B cell (primary cell): ENCODE data around the gene ZBTB12. TPM values are rescaled to one million over a fixed set of nuclear protein-coding genes. Genes with fewer than 3 reads are reported as not detected.

Experiments
- ATAC-seq: fragments of 200-7000 bp; cut with Tn5 transposase; one replicate; pipeline ENCODE4 v1.10.0; 2021; ENCODE audit warnings: low read depth, mild to moderate bottlenecking, moderate number of reproducible peaks, moderate library complexity
- CTCF ChIA-PET: fragments of 350-600 bp; sonication (Branson Sonifier 250); formaldehyde crosslinking; loops from one replicate; lab custom pipeline; 2021; ENCODE audit warnings: antibody characterized with exemption, inconsistent platforms; lab: Charles Lee
- POLR2A ChIA-PET: fragments of 350-600 bp; sonication (Branson Sonifier 250); formaldehyde crosslinking; loops from one replicate; lab custom pipeline; 2021; ENCODE audit warnings: antibody characterized with exemption; lab: Charles Lee
- DNase-seq: peaks from one replicate; pipeline ENCODE4 v3.0.0; 2013
- H2AFZ ChIP-seq: 2 replicates; pipeline ENCODE4 v1.6.1; 2012; ENCODE audit warnings: mild to moderate bottlenecking, low read depth, low read length; ENCODE audit not compliant: insufficient read depth, poor library complexity, severe bottlenecking
- H3K27ac ChIP-seq, 2 donors: 1 replicate in 1 of 2; 2 replicates in 1 of 2; pipeline ENCODE4 v1.5.1; 2012 to 2013; ENCODE audit warnings: low read length in 2 of 2, mild to moderate bottlenecking in 2 of 2, moderate library complexity in 1 of 2
- H3K27me3 ChIP-seq, 4 experiments: fragments of 200-600 bp in 1 of 4; sonication (generic) in 1 of 4; replicated peaks in 1 of 4; 1 replicate in 2 of 4; 2 replicates in 2 of 4; pipeline versions ENCODE4 v1.6.1 to v1.7.0; 2013 to 2016; ENCODE audit warnings: low read length in 3 of 4, mild to moderate bottlenecking in 2 of 4, mixed read lengths in 1 of 4, moderate library complexity in 1 of 4; ENCODE audit not compliant: insufficient read depth in 4 of 4, control insufficient read depth in 3 of 4; ENCODE audit errors: control extremely low read depth in 1 of 4
- H3K36me3 ChIP-seq, 2 experiments: replicated peaks in 1 of 2; 1 replicate in 1 of 2; 2 replicates in 1 of 2; pipeline versions ENCODE4 v1.6.1 to v1.7.1; 2013; ENCODE audit warnings: low read length in 1 of 2; ENCODE audit not compliant: insufficient read depth in 2 of 2, control insufficient read depth in 1 of 2; ENCODE audit errors: control extremely low read depth in 1 of 2, extremely low read depth in 1 of 2
- H3K4me1 ChIP-seq, 2 donors: fragments of 200-600 bp in 1 of 2; sonication (generic) in 1 of 2; 1 replicate in 1 of 2; 2 replicates in 1 of 2; pipeline versions ENCODE4 v1.5.1 to v1.6.1; 2013 to 2017; ENCODE audit warnings: low read length in 2 of 2; ENCODE audit not compliant: control insufficient read depth in 2 of 2, insufficient read depth in 2 of 2
- H3K4me2 ChIP-seq: replicated peaks from 2 replicates; pipeline ENCODE3; 2012; ENCODE audit warnings: mild to moderate bottlenecking, low read depth, low read length; ENCODE audit not compliant: poor library complexity, severe bottlenecking
- H3K4me3 ChIP-seq, 5 experiments: fragments of 200-600 bp in 1 of 5; sonication (generic) in 1 of 5; 1 replicate in 3 of 5; 2 replicates in 2 of 5; pipeline versions ENCODE4 v1.5.1 to v1.7.0; 2011 to 2016; ENCODE audit warnings: low read length in 4 of 5, mild to moderate bottlenecking in 4 of 5, low read depth in 2 of 5, control low read depth in 1 of 5, moderate library complexity in 1 of 5; ENCODE audit not compliant: insufficient read depth in 1 of 5; ENCODE audit errors: control extremely low read depth in 1 of 5, extremely low read depth in 1 of 5
- H3K79me2 ChIP-seq: fragments of 200-600 bp; sonication (generic); one replicate; pipeline ENCODE4 v1.6.0; 2016; ENCODE audit warnings: low read length; ENCODE audit not compliant: control insufficient read depth, insufficient read depth
- H3K9ac ChIP-seq: fragments of 200-600 bp; sonication (generic); 2 replicates; pipeline ENCODE4 v1.6.1; 2017; ENCODE audit warnings: mild to moderate bottlenecking, low read length, moderate library complexity
- H3K9me3 ChIP-seq, 3 donors: one replicate each; pipeline versions ENCODE4 v1.6.1 to v1.7.1; 2013; ENCODE audit warnings: low read length in 2 of 3; ENCODE audit not compliant: control insufficient read depth in 2 of 3, insufficient read depth in 1 of 3; ENCODE audit errors: control extremely low read depth in 1 of 3
- H4K20me1 ChIP-seq: 2 replicates; pipeline ENCODE4 v1.6.0; 2012; ENCODE audit warnings: mild to moderate bottlenecking, low read length; ENCODE audit not compliant: insufficient read depth, control insufficient read depth, poor library complexity, severe bottlenecking
- H3K27ac Mint-ChIP-seq: one replicate; pipeline ENCODE4 v1.8.0; 2021; ENCODE audit warnings: mixed read lengths
- H3K27me3 Mint-ChIP-seq: one replicate; pipeline ENCODE4 v1.8.0; 2021; ENCODE audit warnings: mixed read lengths
- H3K4me1 Mint-ChIP-seq: one replicate; pipeline ENCODE4 v1.8.0; 2021; ENCODE audit warnings: mixed read lengths
- H3K4me3 Mint-ChIP-seq: one replicate; pipeline ENCODE4 v1.8.0; 2021; ENCODE audit warnings: mixed read lengths
- H3K9me3 Mint-ChIP-seq: one replicate; pipeline ENCODE4 v1.8.0; 2022; ENCODE audit warnings: mixed read lengths; ENCODE audit not compliant: insufficient read depth
- EZH2 ChIP-seq: IDR thresholded peaks from 2 replicates; pipeline ENCODE4 v1.6.1; 2012; ENCODE audit warnings: borderline replicate concordance, low read depth, mild to moderate bottlenecking, moderate library complexity, low read length; ENCODE audit not compliant: insufficient read depth, poor library complexity, severe bottlenecking
- WGBS: methylation state at CpG from one replicate; pipeline ENCODE4 v1.1.5; 2013; ENCODE audit warnings: missing lambda C conversion rate; ENCODE audit not compliant: insufficient coverage; 5-methylcytosine and 5-hydroxymethylcytosine counted together
- intact Hi-C: fragments of 100-400 bp; cut with micrococcal nuclease; formaldehyde crosslinking; loops from one replicate; pipeline ENCODE4 v1.10.0; 2022
- polyA plus RNA-seq: library from polyadenylated mRNA; depleted of rRNA; stranded (reverse); fragments of >200 nt; gene quantifications from 2 replicates; pipeline ENCODE4 v1.2.3, GENCODE V29; 2012
- total RNA-seq, 2 donors: library from RNA; stranded (reverse); fragments of 120-200 nt in 1 of 2; gene quantifications; 1 replicate in 1 of 2; 2 replicates in 1 of 2; pipeline versions ENCODE4 v1.2.3 to v1.2.4, GENCODE V29; 2013 to 2022
- TF ChIP-seq, protein P1 (sequence below): fragments of 200-600 bp; IDR thresholded peaks from one replicate; pipeline ENCODE4 v1.8.0; 2022; ENCODE audit warnings: antibody characterized with exemption, mild to moderate bottlenecking

ZBTB12 gene
- total and polyA plus RNA-seq, 2 donors (not counting 1 experiment from before 2014, with no cell fraction given): 1.4 to 8.9 TPM

DNA sequence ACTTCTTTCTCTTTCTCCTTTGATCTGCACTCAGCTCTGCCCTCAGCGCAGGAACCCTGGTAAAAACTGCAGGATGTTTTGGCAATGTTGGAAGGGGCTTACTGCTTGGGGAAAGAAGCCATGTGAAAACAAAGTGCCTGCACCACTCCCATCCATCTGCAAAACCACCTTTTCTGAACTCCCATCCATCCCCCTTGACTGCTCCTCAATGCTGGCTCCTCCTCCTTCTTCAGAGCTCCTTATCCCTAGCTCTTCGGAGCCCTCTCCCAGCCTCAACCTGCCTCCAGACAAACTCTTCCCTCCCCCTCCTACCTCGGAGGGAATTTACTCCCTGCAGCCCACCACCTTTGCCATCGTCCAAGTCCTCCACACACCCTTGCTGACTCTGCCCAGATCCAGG lies 4.2 kb upstream of the ZBTB12 start:
- H3K4me1 Mint-ChIP-seq: peaks cover 12% of the 10 kb centered on the region
- H2AFZ ChIP-seq: no peak overlapping the region
- no peaks in the 10 kb centered on the region for H4K20me1 ChIP-seq
- H3K9ac ChIP-seq: no peak overlapping the region
- no peak overlapping the region for H3K4me3 Mint-ChIP-seq
- intact Hi-C loops: no loop called here
- no peaks in the 10 kb centered on the region for H3K9me3 Mint-ChIP-seq
- H3K27ac Mint-ChIP-seq: no peak overlapping the region
- no peaks in the 10 kb centered on the region for H3K27me3 ChIP-seq
- DNase-seq (no peak), ATAC-seq (no peak)
- H3K9me3 ChIP-seq: no peaks in the 10 kb centered on the region
- 72% methylated on average over 3 of the region's 4 CpGs for WGBS
- H3K79me2 ChIP-seq: no peaks in the 10 kb centered on the region
- peaks cover 8% of the 10 kb centered on the region for H3K27me3 Mint-ChIP-seq
- no peaks in the 10 kb centered on the region for H3K36me3 ChIP-seq
- no peak overlapping the region for H3K4me2 ChIP-seq
- no peak overlapping the region for H3K27ac ChIP-seq
- ChIA-PET POLR2A (no interaction called here), CTCF (interaction anchor here (1.2 kb wide), 1 partner anchor 47 kb away, joined by 3 read pairs; no protein-coding TSS in a partner anchor)
- H3K4me3 ChIP-seq: no peak overlapping the region
- TF ChIP-seq, protein P1, sequence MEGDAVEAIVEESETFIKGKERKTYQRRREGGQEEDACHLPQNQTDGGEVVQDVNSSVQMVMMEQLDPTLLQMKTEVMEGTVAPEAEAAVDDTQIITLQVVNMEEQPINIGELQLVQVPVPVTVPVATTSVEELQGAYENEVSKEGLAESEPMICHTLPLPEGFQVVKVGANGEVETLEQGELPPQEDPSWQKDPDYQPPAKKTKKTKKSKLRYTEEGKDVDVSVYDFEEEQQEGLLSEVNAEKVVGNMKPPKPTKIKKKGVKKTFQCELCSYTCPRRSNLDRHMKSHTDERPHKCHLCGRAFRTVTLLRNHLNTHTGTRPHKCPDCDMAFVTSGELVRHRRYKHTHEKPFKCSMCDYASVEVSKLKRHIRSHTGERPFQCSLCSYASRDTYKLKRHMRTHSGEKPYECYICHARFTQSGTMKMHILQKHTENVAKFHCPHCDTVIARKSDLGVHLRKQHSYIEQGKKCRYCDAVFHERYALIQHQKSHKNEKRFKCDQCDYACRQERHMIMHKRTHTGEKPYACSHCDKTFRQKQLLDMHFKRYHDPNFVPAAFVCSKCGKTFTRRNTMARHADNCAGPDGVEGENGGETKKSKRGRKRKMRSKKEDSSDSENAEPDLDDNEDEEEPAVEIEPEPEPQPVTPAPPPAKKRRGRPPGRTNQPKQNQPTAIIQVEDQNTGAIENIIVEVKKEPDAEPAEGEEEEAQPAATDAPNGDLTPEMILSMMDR: no peak
- no peak for TF ChIP-seq EZH2
- peaks cover 7 to 11% of the 10 kb centered on the region in 2 donors for H3K4me1 ChIP-seq

DNA sequence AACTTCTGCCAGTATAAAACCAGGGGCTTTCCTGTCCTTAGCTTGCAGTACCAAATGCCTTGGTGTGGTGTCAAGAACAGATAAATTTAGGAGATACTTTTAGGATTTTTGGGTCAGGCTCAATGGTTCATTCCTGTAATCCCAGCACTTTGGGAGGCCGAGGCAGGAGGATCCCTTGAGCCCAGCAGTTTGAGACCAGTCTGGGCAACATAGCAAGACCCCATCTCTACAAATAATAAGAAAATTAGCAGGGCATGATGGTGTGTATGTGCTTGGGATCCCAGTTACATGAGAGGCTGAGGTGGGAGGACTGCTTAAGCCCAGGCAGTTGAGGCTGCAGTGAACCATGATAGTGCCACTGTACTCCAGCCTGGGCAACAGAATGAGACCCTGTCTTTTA lies 3.2 kb upstream of the ZBTB12 start:
- Histone ChIP-seq H2AFZ (no peak overlapping the region), H3K4me3 (no peak overlapping the region), H3K9ac (no peak overlapping the region), H3K79me2 (no peaks in the 10 kb centered on the region), H3K9me3 (no peaks in the 10 kb centered on the region), H3K4me1 (peaks cover 7 to 11% of the 10 kb centered on the region in 2 donors), H3K4me2 (no peak overlapping the region), H3K36me3 (no peaks in the 10 kb centered on the region), H4K20me1 (no peaks in the 10 kb centered on the region), H3K27ac (no peak overlapping the region), H3K27me3 (no peaks in the 10 kb centered on the region)
- ATAC-seq (no peak), DNase-seq (no peak)
- CTCF ChIA-PET: interaction anchor here (1.2 kb wide), 1 partner anchor 48 kb away, joined by 3 read pairs; no protein-coding TSS in a partner anchor
- no peaks in the 10 kb centered on the region for H3K9me3 Mint-ChIP-seq
- H3K4me3 Mint-ChIP-seq: no peak overlapping the region
- intact Hi-C loops: no loop called here
- peaks cover 12% of the 10 kb centered on the region for H3K4me1 Mint-ChIP-seq
- WGBS: no CpG with 5 or more reads among the region's 1 CpG
- POLR2A ChIA-PET: no interaction called here
- no peak overlapping the region for H3K27ac Mint-ChIP-seq
- TF ChIP-seq EZH2: no peak
- TF ChIP-seq, protein P1: no peak
- H3K27me3 Mint-ChIP-seq: peaks cover 4% of the 10 kb centered on the region
